Measurements from ENCODE around the gene DGUOK.

DGUOK gene

DNA sequence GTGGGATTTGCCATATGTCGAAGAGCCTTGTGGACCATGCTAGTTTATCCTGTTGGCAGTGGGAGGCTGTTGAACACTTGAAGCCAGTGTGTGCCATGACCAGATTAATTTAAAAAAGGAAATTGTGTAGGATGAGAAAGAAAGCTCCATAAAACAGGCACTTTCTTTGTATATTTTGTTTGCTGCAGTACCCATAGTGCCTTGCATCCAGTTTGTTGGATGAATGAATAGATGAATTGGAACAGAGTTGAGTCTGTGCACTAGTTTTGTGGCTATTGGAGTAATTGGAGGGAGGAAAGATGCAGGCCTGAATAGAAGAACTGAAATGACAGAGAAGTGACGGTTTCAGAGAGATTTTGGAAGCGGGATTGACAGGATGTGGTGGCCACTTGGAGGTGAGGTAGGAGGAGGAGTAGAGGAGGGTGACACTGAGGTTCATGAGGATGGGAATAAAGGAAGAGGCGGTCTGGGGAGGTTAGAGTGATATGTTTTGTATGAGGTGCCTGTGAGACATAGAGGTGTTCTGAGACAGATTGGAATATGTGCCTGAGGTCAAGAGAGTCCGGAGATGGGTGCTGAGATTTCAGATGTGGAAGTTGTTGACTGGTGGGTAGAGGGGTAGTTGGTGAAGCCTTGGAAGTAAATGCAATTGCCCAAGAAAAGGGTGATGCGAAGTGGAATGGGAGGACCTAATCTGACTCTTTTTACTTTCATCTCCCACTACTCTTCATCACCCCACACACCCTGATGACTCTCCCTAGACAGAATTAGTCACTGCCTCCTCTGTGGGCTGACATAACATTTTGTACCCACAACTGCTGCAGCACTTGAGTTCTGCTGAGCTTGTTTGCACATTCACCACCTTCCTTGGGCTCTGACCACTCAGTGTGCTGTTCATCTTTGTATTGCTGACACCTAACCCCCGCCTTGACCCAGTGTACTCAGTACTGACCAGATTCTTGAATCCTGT is 5.1 kb downstream of the DGUOK start:
- no peak overlapping the region for H3K4me3 ChIP-seq (ENCODE audit: low read length)
- TF ChIP-seq, protein P1, sequence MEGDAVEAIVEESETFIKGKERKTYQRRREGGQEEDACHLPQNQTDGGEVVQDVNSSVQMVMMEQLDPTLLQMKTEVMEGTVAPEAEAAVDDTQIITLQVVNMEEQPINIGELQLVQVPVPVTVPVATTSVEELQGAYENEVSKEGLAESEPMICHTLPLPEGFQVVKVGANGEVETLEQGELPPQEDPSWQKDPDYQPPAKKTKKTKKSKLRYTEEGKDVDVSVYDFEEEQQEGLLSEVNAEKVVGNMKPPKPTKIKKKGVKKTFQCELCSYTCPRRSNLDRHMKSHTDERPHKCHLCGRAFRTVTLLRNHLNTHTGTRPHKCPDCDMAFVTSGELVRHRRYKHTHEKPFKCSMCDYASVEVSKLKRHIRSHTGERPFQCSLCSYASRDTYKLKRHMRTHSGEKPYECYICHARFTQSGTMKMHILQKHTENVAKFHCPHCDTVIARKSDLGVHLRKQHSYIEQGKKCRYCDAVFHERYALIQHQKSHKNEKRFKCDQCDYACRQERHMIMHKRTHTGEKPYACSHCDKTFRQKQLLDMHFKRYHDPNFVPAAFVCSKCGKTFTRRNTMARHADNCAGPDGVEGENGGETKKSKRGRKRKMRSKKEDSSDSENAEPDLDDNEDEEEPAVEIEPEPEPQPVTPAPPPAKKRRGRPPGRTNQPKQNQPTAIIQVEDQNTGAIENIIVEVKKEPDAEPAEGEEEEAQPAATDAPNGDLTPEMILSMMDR (conservative IDR thresholded peaks at IDR 0.05; ENCODE audit: low read depth, low read length), result no peak
- DNase-seq (ENCODE audit: low read depth), result no peak

DNA sequence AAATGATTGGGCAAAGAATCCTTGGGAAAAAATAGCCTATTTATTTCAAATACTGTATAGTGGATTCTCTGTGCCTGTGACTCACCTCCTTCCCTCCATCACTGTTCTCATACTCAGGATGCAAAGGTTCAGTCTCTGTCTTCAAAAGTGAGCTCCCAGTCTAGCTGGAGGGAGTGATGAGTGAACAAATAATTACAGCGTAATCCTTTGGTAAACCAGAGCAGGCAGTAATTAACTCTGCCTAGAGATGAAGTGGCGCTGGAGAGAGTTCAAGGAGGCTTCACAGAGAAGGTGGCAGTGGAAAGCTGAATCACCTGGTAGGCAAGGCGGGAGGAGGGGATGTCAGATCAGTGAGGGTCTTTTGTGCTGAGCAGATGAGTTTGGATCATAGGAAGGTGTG is 6.5 kb downstream of the DGUOK start:
- H3K4me3 ChIP-seq (ENCODE audit: low read length), result no peak overlapping the region
- DNase-seq (ENCODE audit: low read depth), result no peak
- TF ChIP-seq, protein P1 (conservative IDR thresholded peaks at IDR 0.05; ENCODE audit: low read depth, low read length), result no peak

DNA sequence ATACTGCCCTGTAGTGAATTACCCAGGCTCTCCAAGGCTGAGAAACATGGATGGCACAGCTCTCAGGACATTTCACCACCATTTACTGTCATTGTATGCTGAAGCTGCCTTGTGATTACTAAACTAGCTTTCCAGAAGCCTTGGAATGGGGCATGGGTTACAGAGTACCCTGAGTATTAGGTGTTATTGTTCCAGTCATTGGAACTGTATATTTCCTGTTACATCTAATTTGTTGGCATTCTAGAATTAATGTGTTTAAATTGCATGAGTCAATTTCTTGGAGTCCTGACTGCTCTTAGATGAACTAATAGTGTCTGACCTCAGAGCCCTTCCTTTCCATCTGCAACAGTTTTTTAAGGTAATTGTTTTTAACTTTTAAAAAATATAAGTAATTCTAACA is 9.0 kb downstream of the DGUOK start:
- no peak overlapping the region for H3K4me3 ChIP-seq (ENCODE audit: low read length)
- TF ChIP-seq, protein P1 (conservative IDR thresholded peaks at IDR 0.05; ENCODE audit: low read depth, low read length), result no peak
- no peak for DNase-seq (ENCODE audit: low read depth)

DNA sequence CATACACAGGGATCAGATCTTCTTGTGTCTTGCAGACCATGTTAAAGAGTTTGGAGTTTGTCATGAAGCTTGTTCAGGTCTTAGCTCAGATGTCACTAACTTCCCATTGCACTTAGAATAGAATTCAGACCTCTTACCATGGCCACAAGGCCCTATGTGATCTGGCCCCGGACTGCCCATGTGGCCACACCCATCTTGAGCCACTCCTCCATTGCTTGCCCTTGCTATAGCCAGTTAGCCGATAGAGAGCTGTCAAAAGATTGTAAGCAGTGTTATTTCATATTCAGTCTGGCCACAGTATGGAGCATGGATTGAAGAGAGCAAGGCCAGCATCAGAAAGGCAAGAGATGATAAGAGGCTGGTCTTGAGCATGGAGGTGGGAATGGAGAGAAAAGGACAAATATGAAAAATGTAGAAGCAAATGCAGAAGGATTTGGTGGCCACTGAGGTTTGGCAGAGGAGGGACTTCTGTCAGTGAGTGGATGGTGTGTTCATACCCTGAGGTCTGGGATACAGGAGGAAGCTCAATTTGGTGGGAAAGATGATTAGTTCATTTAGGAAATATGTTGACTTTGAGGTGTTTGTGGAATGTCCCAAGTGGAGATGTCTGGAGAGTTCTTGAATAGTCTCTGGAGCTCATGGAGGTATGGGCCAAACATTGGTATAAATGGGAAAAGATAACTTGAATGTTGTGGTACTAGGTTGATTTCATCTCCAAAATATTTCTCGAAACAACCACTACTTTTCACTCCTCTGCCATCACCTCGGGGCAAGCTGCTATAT is 10.6 kb downstream of the DGUOK start:
- no peak for DNase-seq (ENCODE audit: low read depth)
- H3K4me3 ChIP-seq (ENCODE audit: low read length), result no peak overlapping the region
- TF ChIP-seq, protein P1 (conservative IDR thresholded peaks at IDR 0.05; ENCODE audit: low read depth, low read length), result no peak

DNA sequence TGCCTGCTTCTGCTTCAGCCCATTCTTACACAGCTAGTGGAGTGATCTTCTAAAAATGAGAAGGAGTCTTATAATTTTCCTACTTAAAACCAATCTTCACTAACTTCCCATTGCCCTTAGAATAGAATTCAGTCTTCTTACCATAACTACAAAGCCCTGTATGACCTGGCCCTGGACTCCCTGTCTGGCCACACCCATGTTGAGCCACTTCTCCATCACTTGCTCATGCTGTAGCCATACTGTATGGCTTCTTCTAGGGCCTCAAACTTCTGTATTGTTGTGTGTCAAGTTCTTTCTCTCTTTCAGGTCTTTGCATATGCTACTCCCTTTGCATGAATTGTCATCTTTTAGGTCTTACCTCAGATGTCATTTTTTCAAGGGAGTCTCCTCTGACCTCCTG is 11.2 kb downstream of the DGUOK start:
- TF ChIP-seq, protein P1 (conservative IDR thresholded peaks at IDR 0.05; ENCODE audit: low read depth, low read length), result no peak
- no peak for DNase-seq (ENCODE audit: low read depth)
- no peak overlapping the region for H3K4me3 ChIP-seq (ENCODE audit: low read length)

DNA sequence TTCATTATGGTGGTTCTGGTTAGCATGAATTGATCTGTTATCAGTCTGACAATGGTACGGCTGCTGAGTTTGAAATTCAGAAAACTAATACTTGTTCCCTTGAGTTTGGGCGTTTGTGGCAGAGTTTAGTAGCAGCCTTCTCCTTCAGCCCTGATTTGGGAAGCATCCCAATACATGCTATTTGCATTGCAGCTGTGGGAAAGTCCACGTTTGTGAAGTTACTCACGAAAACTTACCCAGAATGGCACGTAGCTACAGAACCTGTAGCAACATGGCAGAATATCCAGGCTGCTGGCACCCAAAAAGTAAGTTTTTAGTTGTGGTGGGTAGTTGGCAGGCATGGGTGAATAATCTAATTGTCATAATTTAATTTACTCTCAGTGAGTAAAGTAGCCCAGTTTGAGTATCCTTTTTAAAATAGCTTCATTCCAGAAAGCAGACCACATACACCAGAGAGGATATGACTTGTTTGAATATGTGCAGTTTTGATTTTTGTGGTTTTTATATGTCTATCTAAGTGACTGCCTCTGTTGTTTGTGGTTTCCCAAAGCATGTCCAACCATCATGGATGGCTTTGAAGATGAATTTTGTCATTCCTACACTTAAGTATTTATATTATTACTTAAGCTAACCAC is 12.2 kb downstream of the DGUOK start:
- DNase-seq (ENCODE audit: low read depth), result no peak
- H3K4me3 ChIP-seq (ENCODE audit: low read length), result no peak overlapping the region
- TF ChIP-seq, protein P1 (conservative IDR thresholded peaks at IDR 0.05; ENCODE audit: low read depth, low read length), result no peak

Data from retinal pigment epithelial cell (primary cell).